ENCODE results near the gene SH3BP1.

The SH3BP1 gene

DNA sequence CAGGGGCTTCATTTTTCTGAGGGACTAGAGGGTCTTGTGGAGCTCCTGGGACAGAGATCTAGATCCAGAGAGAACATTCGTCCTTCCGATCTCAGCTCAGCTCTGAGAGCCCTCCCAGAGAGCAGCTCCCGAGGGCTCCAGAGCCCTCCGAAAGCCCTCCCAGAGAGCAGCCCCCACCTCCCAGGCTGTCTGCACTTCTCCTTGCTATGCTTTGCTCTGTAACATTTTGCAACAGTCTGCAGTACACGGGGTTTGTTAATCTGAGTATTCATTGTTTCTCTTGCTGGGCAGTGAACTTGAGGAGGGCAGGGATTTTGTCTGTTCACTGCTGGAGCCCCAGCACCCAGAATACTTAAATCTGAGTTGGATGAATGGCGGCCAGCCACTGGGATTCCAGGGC, 28.3 kb upstream of the SH3BP1 start:
- Histone ChIP-seq H3K4me3 (ENCODE audit: low read depth, low read length) (no peak overlapping the region), H3K36me3 (replicated peaks) (peaks cover 10% of the 10 kb centered on the region)
- in situ Hi-C loops (cut with HindIII; ENCODE audit: low pct_ligation_motif_present, low sequenced_read_pairs), result no loop called here

DNA sequence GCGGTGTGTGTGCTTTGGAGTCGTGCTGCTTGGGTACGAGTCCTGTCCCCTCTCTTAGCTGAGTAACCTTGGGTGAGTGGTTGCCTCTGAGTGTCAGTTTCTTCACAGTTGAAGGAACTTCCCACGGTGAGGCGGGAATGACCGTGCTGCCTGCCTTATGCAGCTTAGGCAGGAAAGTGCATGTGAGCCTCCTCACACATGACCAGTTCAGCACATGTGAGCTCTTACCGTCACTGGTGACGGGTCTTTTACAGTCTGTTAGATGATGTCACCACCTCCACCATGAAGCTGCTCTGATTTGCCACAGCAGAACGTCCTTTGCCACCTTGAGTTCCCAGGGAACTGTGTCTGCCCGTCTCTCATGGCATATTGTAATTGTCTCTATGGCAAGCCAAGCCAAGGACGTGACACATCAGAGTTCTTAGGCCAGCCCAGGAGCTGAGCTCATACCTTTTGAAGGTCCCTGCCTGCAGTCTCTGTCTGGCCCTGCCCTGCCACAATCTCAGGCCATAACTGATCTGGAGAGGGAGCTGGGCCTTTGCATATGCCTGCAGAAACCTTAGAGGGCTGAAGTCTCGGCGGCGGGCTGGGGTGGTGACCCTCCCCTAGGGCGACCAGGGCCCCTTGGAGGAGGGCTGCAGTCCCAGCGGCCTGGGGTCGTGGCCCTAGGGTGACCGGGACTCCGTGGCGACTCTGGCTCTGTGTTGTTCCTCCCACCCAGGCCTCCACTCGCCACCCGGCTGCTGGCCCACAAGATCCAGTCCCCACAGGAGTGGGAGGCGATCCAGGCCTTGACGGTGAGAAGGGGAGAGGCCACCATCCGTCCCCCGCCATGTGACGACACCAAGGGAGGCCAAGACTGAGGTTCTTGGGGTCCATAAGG, 23.0 kb upstream of the SH3BP1 start:
- Histone ChIP-seq H3K4me3 (ENCODE audit: low read depth, low read length) (no peak overlapping the region), H3K36me3 (replicated peaks) (peaks cover 43% of the 10 kb centered on the region), H3K27ac (no peak overlapping the region), H3K27me3 (replicated peaks) (no peaks in the 10 kb centered on the region)
- in situ Hi-C loops (cut with HindIII; ENCODE audit: low pct_ligation_motif_present, low sequenced_read_pairs), result no loop called here
- no peak for DNase-seq
- TF ChIP-seq, protein P1, sequence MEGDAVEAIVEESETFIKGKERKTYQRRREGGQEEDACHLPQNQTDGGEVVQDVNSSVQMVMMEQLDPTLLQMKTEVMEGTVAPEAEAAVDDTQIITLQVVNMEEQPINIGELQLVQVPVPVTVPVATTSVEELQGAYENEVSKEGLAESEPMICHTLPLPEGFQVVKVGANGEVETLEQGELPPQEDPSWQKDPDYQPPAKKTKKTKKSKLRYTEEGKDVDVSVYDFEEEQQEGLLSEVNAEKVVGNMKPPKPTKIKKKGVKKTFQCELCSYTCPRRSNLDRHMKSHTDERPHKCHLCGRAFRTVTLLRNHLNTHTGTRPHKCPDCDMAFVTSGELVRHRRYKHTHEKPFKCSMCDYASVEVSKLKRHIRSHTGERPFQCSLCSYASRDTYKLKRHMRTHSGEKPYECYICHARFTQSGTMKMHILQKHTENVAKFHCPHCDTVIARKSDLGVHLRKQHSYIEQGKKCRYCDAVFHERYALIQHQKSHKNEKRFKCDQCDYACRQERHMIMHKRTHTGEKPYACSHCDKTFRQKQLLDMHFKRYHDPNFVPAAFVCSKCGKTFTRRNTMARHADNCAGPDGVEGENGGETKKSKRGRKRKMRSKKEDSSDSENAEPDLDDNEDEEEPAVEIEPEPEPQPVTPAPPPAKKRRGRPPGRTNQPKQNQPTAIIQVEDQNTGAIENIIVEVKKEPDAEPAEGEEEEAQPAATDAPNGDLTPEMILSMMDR (IDR thresholded peaks at IDR 0.05; ENCODE audit: low read depth, low read length, missing control alignments), result no peak

More for the DNA sequence above, 28.3 kb upstream of the SH3BP1 start:
- no peak for DNase-seq
- H3K27me3 ChIP-seq (replicated peaks), result no peaks in the 10 kb centered on the region
- TF ChIP-seq, protein P1 (IDR thresholded peaks at IDR 0.05; ENCODE audit: low read depth, low read length, missing control alignments), result no peak
- H3K27ac ChIP-seq, result no peak overlapping the region

DNA sequence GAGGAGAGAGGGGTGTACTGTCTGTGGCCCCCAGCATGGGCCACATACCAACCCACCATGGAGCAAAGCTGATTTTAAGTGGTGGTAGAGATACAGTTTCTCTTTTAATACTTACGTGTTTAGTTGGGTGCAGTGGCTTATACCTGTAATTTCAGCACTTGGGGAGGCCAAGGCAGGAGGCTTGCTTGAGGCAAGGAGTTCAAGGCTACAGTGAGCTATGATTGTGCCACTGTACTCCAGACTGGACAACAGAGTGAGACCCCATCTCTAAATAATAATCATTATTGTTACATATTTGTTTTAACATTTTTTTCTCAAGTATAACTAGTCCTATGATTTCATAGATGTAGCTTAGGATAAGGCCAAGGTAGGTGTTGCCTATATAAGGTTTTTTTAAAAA, 22.0 kb upstream of the SH3BP1 start:
- TF ChIP-seq, protein P1 (IDR thresholded peaks at IDR 0.05; ENCODE audit: low read depth, low read length, missing control alignments), result no peak
- no peak for DNase-seq
- Histone ChIP-seq H3K36me3 (replicated peaks) (peaks cover 45% of the 10 kb centered on the region), H3K4me3 (ENCODE audit: low read depth, low read length) (no peak overlapping the region), H3K27ac (no peak overlapping the region), H3K27me3 (replicated peaks) (no peaks in the 10 kb centered on the region)
- in situ Hi-C loops (cut with HindIII; ENCODE audit: low pct_ligation_motif_present, low sequenced_read_pairs), result no loop called here

DNA sequence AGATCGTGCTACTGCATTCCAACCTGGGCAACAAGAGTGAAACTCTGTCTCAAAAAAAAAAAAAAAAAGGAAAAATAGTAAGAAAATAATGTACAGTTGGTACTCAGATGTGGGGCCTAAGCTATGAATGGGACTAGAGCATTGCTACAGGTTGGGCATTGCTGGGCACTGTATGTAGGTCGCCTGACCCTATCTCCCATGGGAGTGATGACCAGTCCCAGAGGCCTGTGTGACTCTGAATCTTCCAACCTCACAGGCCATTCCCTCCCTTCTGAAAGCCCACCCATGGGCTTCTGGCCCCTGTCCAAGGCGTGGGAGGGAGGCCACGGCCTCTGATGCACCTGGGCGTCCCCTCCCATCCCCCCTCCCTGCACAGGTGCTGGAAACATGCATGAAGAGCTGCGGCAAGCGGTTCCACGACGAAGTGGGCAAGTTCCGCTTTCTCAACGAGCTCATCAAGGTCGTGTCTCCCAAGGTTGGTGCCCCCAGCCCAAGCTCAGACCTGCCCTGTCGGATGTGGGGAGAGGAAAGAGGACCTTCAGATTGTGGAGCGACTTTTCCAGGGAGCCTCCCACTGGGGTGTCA, 21.3 kb upstream of the SH3BP1 start:
- TF ChIP-seq, protein P1 (IDR thresholded peaks at IDR 0.05; ENCODE audit: low read depth, low read length, missing control alignments), result no peak
- Histone ChIP-seq H3K27ac (no peak overlapping the region), H3K4me3 (ENCODE audit: low read depth, low read length) (no peak overlapping the region), H3K36me3 (replicated peaks) (peaks cover 45% of the 10 kb centered on the region), H3K27me3 (replicated peaks) (no peaks in the 10 kb centered on the region)
- in situ Hi-C loops (cut with HindIII; ENCODE audit: low pct_ligation_motif_present, low sequenced_read_pairs), result no loop called here
- DNase-seq, result no peak

DNA sequence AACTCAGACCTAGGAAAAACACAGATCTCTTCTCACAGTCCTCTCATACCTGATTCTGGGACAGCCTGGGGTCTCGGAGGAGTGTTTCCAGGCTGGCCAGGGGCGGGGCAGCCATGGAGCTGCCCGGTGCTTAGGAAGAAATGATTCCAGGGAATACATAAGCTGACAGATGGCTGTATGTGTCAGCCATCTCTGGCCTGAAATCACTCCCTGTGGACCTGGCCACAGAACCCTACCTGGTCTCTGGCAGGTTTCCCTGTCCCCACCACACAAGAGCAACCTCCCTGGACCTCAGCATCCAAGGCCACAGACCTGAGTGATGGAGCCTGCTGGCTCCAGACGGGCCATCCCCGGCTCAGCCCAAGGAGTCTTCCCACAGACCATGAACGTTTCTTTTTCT, 20.8 kb upstream of the SH3BP1 start:
- Histone ChIP-seq H3K27ac (no peak overlapping the region), H3K4me3 (ENCODE audit: low read depth, low read length) (no peak overlapping the region), H3K36me3 (replicated peaks) (peaks cover 45% of the 10 kb centered on the region), H3K27me3 (replicated peaks) (no peaks in the 10 kb centered on the region)
- in situ Hi-C loops (cut with HindIII; ENCODE audit: low pct_ligation_motif_present, low sequenced_read_pairs), result no loop called here
- TF ChIP-seq, protein P1 (IDR thresholded peaks at IDR 0.05; ENCODE audit: low read depth, low read length, missing control alignments), result no peak
- no peak for DNase-seq
